H1 (cell line): ENCODE results near the gene FAM111A. TPM values are rescaled to one million over a fixed set of nuclear protein-coding genes. Genes with fewer than 3 reads are reported as not detected.

Experiments
- CTCF ChIA-PET: fragments of 300-600 bp; sonication (Branson Sonifier 250); formaldehyde crosslinking; loops from one replicate; lab custom pipeline; 2021; ENCODE audit not compliant: partially characterized antibody; lab: Charles Lee
- POLR2A ChIA-PET: fragments of 300-600 bp; sonication (Branson Sonifier 250); formaldehyde crosslinking; loops from one replicate; lab custom pipeline; 2021; ENCODE audit warnings: inconsistent platforms; ENCODE audit not compliant: partially characterized antibody; lab: Charles Lee
- DNase-seq, 2 experiments: peaks; one replicate each; pipeline versions ENCODE4 v3.0.0 to v3.0.0-alpha.2; 2010 to 2022; ENCODE audit warnings: low spot score in 2 of 2, low read depth in 1 of 2, mixed read lengths in 1 of 2
- FAIRE-seq: peaks from 2 replicates; lab custom pipeline; 2011; peaks lifted over from hg19 to GRCh38; lab: Jason Lieb, UNC
- H2AFZ ChIP-seq: 2 replicates; pipeline ENCODE4 v1.8.1; 2012; ENCODE audit warnings: low read length, inconsistent platforms
- H2AK5ac ChIP-seq: 2 replicates; pipeline ENCODE4 v1.6.1; 2013; ENCODE audit warnings: low read depth, low read length
- H2BK120ac ChIP-seq: replicated peaks from 2 replicates; pipeline ENCODE3; 2013; ENCODE audit warnings: low read depth, low read length, inconsistent platforms
- H2BK12ac ChIP-seq: 2 replicates; pipeline ENCODE4 v1.6.1; 2013; ENCODE audit warnings: low read depth, low read length
- H2BK15ac ChIP-seq: 2 replicates; pipeline ENCODE4 v1.6.1; 2013; ENCODE audit warnings: low read length
- H2BK20ac ChIP-seq: 2 replicates; pipeline ENCODE4 v1.6.1; 2013; ENCODE audit warnings: low read length
- H2BK5ac ChIP-seq: 2 replicates; pipeline ENCODE4 v1.6.1; 2013; ENCODE audit warnings: low read depth, low read length
- H3K14ac ChIP-seq: 2 replicates; pipeline ENCODE4 v1.6.1; 2013; ENCODE audit warnings: inconsistent platforms; ENCODE audit not compliant: insufficient read length
- H3K18ac ChIP-seq: 2 replicates; pipeline ENCODE4 v1.6.1; 2013; ENCODE audit warnings: low read length; ENCODE audit errors: extremely low read depth
- H3K23ac ChIP-seq: 2 replicates; pipeline ENCODE4 v1.6.1; 2013; ENCODE audit warnings: inconsistent platforms; ENCODE audit not compliant: insufficient read length
- H3K23me2 ChIP-seq: 2 replicates; pipeline ENCODE4 v1.6.1; 2013; ENCODE audit warnings: low read depth, low read length
- H3K27ac ChIP-seq: 2 replicates; pipeline ENCODE4 v1.6.1; 2011; ENCODE audit warnings: low read depth, low read length, inconsistent platforms
- H3K27me3 ChIP-seq, 4 experiments: replicated peaks in 1 of 4; 1 replicate in 1 of 4; 2 replicates in 3 of 4; pipeline versions ENCODE4 v1.6.1 to v1.8.1; 2011 to 2013; ENCODE audit warnings: low read length in 3 of 4, mild to moderate bottlenecking in 3 of 4, inconsistent platforms in 2 of 4, mixed read lengths in 2 of 4, moderate library complexity in 1 of 4; ENCODE audit not compliant: control insufficient read depth in 3 of 4, insufficient read depth in 3 of 4; ENCODE audit errors: extremely low read depth in 1 of 4
- H3K36me3 ChIP-seq, 4 experiments: 2 replicates each; pipeline versions ENCODE4 v1.6.1 to v1.8.1; 2011 to 2013; ENCODE audit warnings: mild to moderate bottlenecking in 4 of 4, low read length in 3 of 4, moderate library complexity in 2 of 4, control low read depth in 1 of 4, inconsistent platforms in 1 of 4; ENCODE audit not compliant: insufficient read depth in 4 of 4, control insufficient read depth in 2 of 4
- H3K4ac ChIP-seq: replicated peaks from 2 replicates; pipeline ENCODE3; 2013; ENCODE audit warnings: low read length, low read depth, mixed read lengths, inconsistent platforms; ENCODE audit not compliant: insufficient read length
- H3K4me1 ChIP-seq, 4 experiments: replicated peaks in 1 of 4; 1 replicate in 1 of 4; 2 replicates in 3 of 4; pipeline versions ENCODE4 v1.6.1 to v1.8.1; 2011 to 2013; ENCODE audit warnings: low read length in 3 of 4, inconsistent platforms in 2 of 4, mixed read lengths in 1 of 4; ENCODE audit not compliant: insufficient read depth in 4 of 4, control insufficient read depth in 3 of 4
- H3K4me2 ChIP-seq, 2 experiments: 2 replicates each; pipeline versions ENCODE4 v1.6.1 to v1.8.1; 2011 to 2013; ENCODE audit warnings: low read depth in 2 of 2, low read length in 2 of 2, control low read depth in 1 of 2, inconsistent platforms in 1 of 2, mild to moderate bottlenecking in 1 of 2; ENCODE audit not compliant: insufficient read depth in 1 of 2
- H3K4me3 ChIP-seq, 4 experiments: fragments of 200-600, 300-600 bp in 1 of 4; sonication (generic), shearing (Covaris generic), sonication (Bioruptor Twin) in 1 of 4; 2 replicates each; pipeline versions ENCODE4 v1.5.1 to v1.8.1; 2011 to 2016; ENCODE audit warnings: low read length in 4 of 4, low read depth in 3 of 4, control low read depth in 2 of 4, inconsistent platforms in 2 of 4, mild to moderate bottlenecking in 2 of 4, mixed read lengths in 1 of 4, moderate library complexity in 1 of 4; ENCODE audit not compliant: insufficient read depth in 2 of 4; ENCODE audit errors: extremely low read depth in 1 of 4
- H3K56ac ChIP-seq: replicated peaks from 2 replicates; pipeline ENCODE3; 2013; ENCODE audit warnings: low read depth, mild to moderate bottlenecking, mixed read lengths, low read length, inconsistent platforms; ENCODE audit not compliant: insufficient read length
- H3K79me1 ChIP-seq: 2 replicates; pipeline ENCODE4 v1.6.1; 2013; ENCODE audit warnings: low read depth, low read length, control low read depth
- H3K79me2 ChIP-seq, 2 experiments: 2 replicates each; pipeline versions ENCODE4 v1.6.1 to v1.8.1; 2012 to 2013; ENCODE audit warnings: low read length in 2 of 2, mild to moderate bottlenecking in 2 of 2, inconsistent platforms in 1 of 2; ENCODE audit not compliant: insufficient read depth in 2 of 2, control insufficient read depth in 1 of 2
- H3K9ac ChIP-seq, 4 experiments: replicated peaks in 1 of 4; 1 replicate in 1 of 4; 2 replicates in 3 of 4; pipeline versions ENCODE4 v1.6.1 to v1.8.1; 2011 to 2013; ENCODE audit warnings: low read depth in 3 of 4, low read length in 3 of 4, control low read depth in 2 of 4, mild to moderate bottlenecking in 2 of 4, moderate library complexity in 2 of 4, inconsistent platforms in 1 of 4; ENCODE audit errors: extremely low read depth in 1 of 4
- H3K9me3 ChIP-seq, 2 experiments: 2 replicates each; pipeline versions ENCODE4 v1.6.1 to v1.8.1; 2012 to 2013; ENCODE audit warnings: mild to moderate bottlenecking in 2 of 2, moderate library complexity in 2 of 2, control low read depth in 1 of 2, inconsistent platforms in 1 of 2, low read depth in 1 of 2, low read length in 1 of 2, mixed read lengths in 1 of 2; ENCODE audit not compliant: insufficient read depth in 2 of 2
- H4K20me1 ChIP-seq, 2 experiments: replicated peaks in 1 of 2; 2 replicates each; pipeline versions ENCODE3 to v1.8.1; 2011 to 2013; ENCODE audit warnings: inconsistent platforms in 2 of 2, low read length in 2 of 2, mild to moderate bottlenecking in 1 of 2; ENCODE audit not compliant: insufficient read depth in 2 of 2, control insufficient read depth in 1 of 2
- H4K5ac ChIP-seq: 2 replicates; pipeline ENCODE4 v1.6.1; 2013; ENCODE audit warnings: low read length, low read depth, mixed read lengths, inconsistent platforms; ENCODE audit not compliant: insufficient read length
- H4K8ac ChIP-seq: 2 replicates; pipeline ENCODE4 v1.8.0; 2013; ENCODE audit warnings: mild to moderate bottlenecking, moderate library complexity, low read length, inconsistent platforms; ENCODE audit not compliant: insufficient read depth; ENCODE audit errors: extremely low read depth
- H4K91ac ChIP-seq: replicated peaks from 2 replicates; pipeline ENCODE3; 2013; ENCODE audit warnings: low read length, mixed read lengths, inconsistent platforms; ENCODE audit not compliant: insufficient read length
- CBX5 ChIP-seq: fragments of 300-800, 300-1000 bp; sonication (generic); IDR thresholded peaks from 2 replicates; pipeline ENCODE4 v1.7.1; 2016; ENCODE audit warnings: antibody characterized with exemption, low read length, low read depth
- CEBPB ChIP-seq: IDR thresholded peaks from 2 replicates; pipeline ENCODE4 v1.6.1; 2012; ENCODE audit warnings: low read depth, low read length
- CHD2 ChIP-seq: IDR thresholded peaks from 2 replicates; pipeline ENCODE4 v1.6.1; 2012; ENCODE audit warnings: low read length, improper control_type of control experiment
- EP300 ChIP-seq, 2 experiments: IDR thresholded peaks; 1 replicate in 1 of 2; 2 replicates in 1 of 2; pipeline ENCODE4 v1.6.1; 2011 to 2012; ENCODE audit warnings: low read depth in 2 of 2, low read length in 2 of 2, mild to moderate bottlenecking in 2 of 2, borderline replicate concordance in 1 of 2, inconsistent platforms in 1 of 2, moderate library complexity in 1 of 2
- FOSL1 ChIP-seq: IDR thresholded peaks from 2 replicates; pipeline ENCODE4 v1.6.1; 2011; ENCODE audit warnings: mild to moderate bottlenecking, low read depth, low read length, moderate library complexity; ENCODE audit not compliant: insufficient read depth
- GTF2F1 ChIP-seq: IDR thresholded peaks from 2 replicates; pipeline ENCODE4 v1.6.1; 2012; ENCODE audit warnings: low read depth, low read length, improper control_type of control experiment, borderline replicate concordance
- HDAC6 ChIP-seq: IDR thresholded peaks from one replicate; pipeline ENCODE4 v1.7.1; 2012; ENCODE audit warnings: low read depth, mild to moderate bottlenecking, inconsistent platforms, low read length, moderate library complexity
- PHF8 ChIP-seq: fragments of 200-600 bp; sonication (generic); conservative IDR thresholded peaks from 2 replicates; pipeline ENCODE4 v1.7.1; 2012; ENCODE audit warnings: low read depth, mild to moderate bottlenecking, inconsistent platforms, low read length, moderate library complexity
- POLR2A ChIP-seq, 2 experiments: IDR thresholded peaks; 1 replicate in 1 of 2; 2 replicates in 1 of 2; pipeline ENCODE4 v1.6.1; 2011; ENCODE audit warnings: low read depth in 2 of 2, low read length in 2 of 2, mild to moderate bottlenecking in 2 of 2; ENCODE audit errors: control extremely low read depth in 1 of 2
- RXRA ChIP-seq: IDR thresholded peaks from 2 replicates; pipeline ENCODE4 v1.6.1; 2011; ENCODE audit warnings: low read depth, mild to moderate bottlenecking, low read length, moderate library complexity; ENCODE audit not compliant: insufficient read depth
- SIX5 ChIP-seq: IDR thresholded peaks from 2 replicates; pipeline ENCODE4 v1.6.1; 2011; ENCODE audit warnings: mild to moderate bottlenecking, low read depth, low read length
- TAF7 ChIP-seq: optimal IDR thresholded peaks from 2 replicates; pipeline ENCODE3; 2011; ENCODE audit warnings: low read depth, mild to moderate bottlenecking, inconsistent platforms, low read length, moderate library complexity, borderline replicate concordance
- TBP ChIP-seq: IDR thresholded peaks from 2 replicates; pipeline ENCODE4 v1.6.1; 2011; ENCODE audit warnings: low read depth, low read length, improper control_type of control experiment
- WGBS, 2 experiments: shearing (Covaris generic) in 1 of 2; methylation state at CpG; one replicate each; pipeline versions ENCODE4 v1.1.6 to v1.1.7; 2013 to 2015; ENCODE audit warnings: low lambda C conversion rate in 2 of 2, mixed read lengths in 2 of 2, inconsistent platforms in 1 of 2, low coverage in 1 of 2, missing lambda C conversion rate in 1 of 2; ENCODE audit not compliant: insufficient replicate concordance in 2 of 2, insufficient coverage in 1 of 2, insufficient read length in 1 of 2; ENCODE audit errors: extremely low coverage in 1 of 2, missing lambda C conversion rate in 1 of 2; 5-methylcytosine and 5-hydroxymethylcytosine counted together
- polyA plus RNA-seq, 7 experiments: library from polyadenylated mRNA; depleted of rRNA in 3 of 7; stranded (reverse) in 5 of 7; unstranded in 2 of 7; fragments of >200 nt in 5 of 7; fragments of 200-250 nt in 2 of 7; gene quantifications; 1 replicate in 5 of 7; 2 replicates in 1 of 7; 4 replicates in 1 of 7; pipeline versions ENCODE4 v1.2.1 to v1.2.3, GENCODE V29; 2011 to 2013; ENCODE audit warnings: missing spikeins in 2 of 7, mixed read lengths in 2 of 7
- total RNA-seq: library from RNA; stranded (reverse); fragmentation: NEBNext Ultra II Directional; extraction: Animal tissue kit (Norgen Biotek cat#: 25700); gene quantifications from 2 replicates; pipeline ENCODE4 v1.2.1, GENCODE V29; 2021
- TF ChIP-seq, protein P1 (sequence below): IDR thresholded peaks from 2 replicates; pipeline ENCODE4 v1.6.1; 2012; ENCODE audit warnings: inconsistent platforms

Gene FAM111A
- total and polyA plus RNA-seq, 2 of the 8 experiments (the other 6 are each of a cell fraction or from before 2014, with no cell fraction given) = 10.2 to 29.9 TPM

DNA sequence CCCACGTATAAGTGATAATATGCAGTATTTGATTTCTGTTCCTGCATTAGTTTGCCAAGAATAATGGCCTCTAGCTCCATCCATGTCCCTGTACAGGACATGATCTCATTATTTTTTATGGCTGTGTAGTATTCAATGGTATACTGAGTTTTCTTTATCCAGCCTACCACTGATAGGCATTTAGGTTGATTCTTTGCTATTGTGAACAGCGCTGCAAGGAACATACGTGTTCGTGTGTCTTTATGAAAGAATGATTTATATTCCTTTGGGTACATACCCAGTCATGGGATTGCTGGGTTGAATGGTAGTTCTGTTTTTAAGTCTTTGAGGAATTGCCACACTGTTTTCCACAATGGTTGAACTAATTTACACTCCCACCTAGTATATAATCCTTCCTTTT lies 1.5 kb upstream of the FAM111A start:
- H3K9ac ChIP-seq = no peak overlapping the region
- H2AK5ac ChIP-seq = no peak overlapping the region
- H3K56ac ChIP-seq = no peak overlapping the region
- H3K36me3 ChIP-seq = no peaks in the 10 kb centered on the region
- ChIA-PET CTCF (interaction anchor here (1.7 to 2.2 kb wide), 3 partner anchors 16 to 44 kb away, joined by 3 to 11 read pairs (median 10); partner anchors contain the start of gene DTX4), POLR2A (no interaction called here)
- H3K9me3 ChIP-seq = no peaks in the 10 kb centered on the region
- peaks cover 6% of the 10 kb centered on the region; the same call in 1 of the 2 replicates for H3K23me2 ChIP-seq
- no peak overlapping the region for H4K91ac ChIP-seq
- H3K4me2 ChIP-seq = no peak overlapping the region; a peak in 1 of 4 replicates
- no peak overlapping the region for H2BK20ac ChIP-seq
- H3K23ac ChIP-seq = no peak overlapping the region
- DNase-seq (no peak), FAIRE-seq (no peak)
- no peak overlapping the region for H2BK15ac ChIP-seq
- H2AFZ ChIP-seq = no peak overlapping the region
- no peak overlapping the region for H3K18ac ChIP-seq
- no peaks in the 10 kb centered on the region; a peak in 1 of 7 replicates for H3K27me3 ChIP-seq
- no peaks in the 10 kb centered on the region for H4K20me1 ChIP-seq
- H3K27ac ChIP-seq = no peak overlapping the region
- peaks cover 0 to 8% (median 0%) of the 10 kb centered on the region in 4 experiments; a peak in 2 of 7 replicates for H3K4me1 ChIP-seq
- H2BK12ac ChIP-seq = no peak overlapping the region
- WGBS, 2 experiments = 95% methylated on average over 4 of the region's 4 CpGs; no CpG with 5 or more reads in 1 of the 2 experiments
- H3K4me3 ChIP-seq = 0 out of 8 replicates have a peak overlapping the region, but pooled peaks of 1 of the 4 experiments have one; percentile 75
- peaks cover 0 to 6% of the 10 kb centered on the region in 2 experiments; a peak in 2 of 4 replicates for H3K79me2 ChIP-seq
- H3K4ac ChIP-seq = no peak overlapping the region
- H2BK5ac ChIP-seq = no peak overlapping the region
- H2BK120ac ChIP-seq = no peak overlapping the region
- no peaks in the 10 kb centered on the region for H3K79me1 ChIP-seq
- no peak overlapping the region for H3K14ac ChIP-seq
- H4K8ac ChIP-seq = no peak overlapping the region
- no peak overlapping the region for H4K5ac ChIP-seq
- TF ChIP-seq CEBPB (no peak), HDAC6 (no peak), POLR2A (IDR thresholded peaks at IDR 0.05; ENCODE audit: control extremely low read depth in 1 of 2, low read depth in 2 of 2, low read length in 2 of 2) (no peak), CBX5 (no peak), TBP (no peak), PHF8 (no peak), GTF2F1 (no peak), EP300 (IDR thresholded peaks at IDR 0.05; ENCODE audit: borderline replicate concordance in 1 of 2, low read depth in 2 of 2, low read length in 2 of 2) (no peak), RXRA (no peak), CHD2 (no peak), TAF7 (no peak), SIX5 (no peak), FOSL1 (no peak)
- TF ChIP-seq, protein P1, sequence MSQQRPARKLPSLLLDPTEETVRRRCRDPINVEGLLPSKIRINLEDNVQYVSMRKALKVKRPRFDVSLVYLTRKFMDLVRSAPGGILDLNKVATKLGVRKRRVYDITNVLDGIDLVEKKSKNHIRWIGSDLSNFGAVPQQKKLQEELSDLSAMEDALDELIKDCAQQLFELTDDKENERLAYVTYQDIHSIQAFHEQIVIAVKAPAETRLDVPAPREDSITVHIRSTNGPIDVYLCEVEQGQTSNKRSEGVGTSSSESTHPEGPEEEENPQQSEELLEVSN = no peak
